Measurements from ENCODE around the gene SMIM15.

SMIM15 gene

GRCh38 chr5:61200582-61201155 lies 38.4 kb upstream of the SMIM15 start:
- TF ChIP-seq, protein P1, sequence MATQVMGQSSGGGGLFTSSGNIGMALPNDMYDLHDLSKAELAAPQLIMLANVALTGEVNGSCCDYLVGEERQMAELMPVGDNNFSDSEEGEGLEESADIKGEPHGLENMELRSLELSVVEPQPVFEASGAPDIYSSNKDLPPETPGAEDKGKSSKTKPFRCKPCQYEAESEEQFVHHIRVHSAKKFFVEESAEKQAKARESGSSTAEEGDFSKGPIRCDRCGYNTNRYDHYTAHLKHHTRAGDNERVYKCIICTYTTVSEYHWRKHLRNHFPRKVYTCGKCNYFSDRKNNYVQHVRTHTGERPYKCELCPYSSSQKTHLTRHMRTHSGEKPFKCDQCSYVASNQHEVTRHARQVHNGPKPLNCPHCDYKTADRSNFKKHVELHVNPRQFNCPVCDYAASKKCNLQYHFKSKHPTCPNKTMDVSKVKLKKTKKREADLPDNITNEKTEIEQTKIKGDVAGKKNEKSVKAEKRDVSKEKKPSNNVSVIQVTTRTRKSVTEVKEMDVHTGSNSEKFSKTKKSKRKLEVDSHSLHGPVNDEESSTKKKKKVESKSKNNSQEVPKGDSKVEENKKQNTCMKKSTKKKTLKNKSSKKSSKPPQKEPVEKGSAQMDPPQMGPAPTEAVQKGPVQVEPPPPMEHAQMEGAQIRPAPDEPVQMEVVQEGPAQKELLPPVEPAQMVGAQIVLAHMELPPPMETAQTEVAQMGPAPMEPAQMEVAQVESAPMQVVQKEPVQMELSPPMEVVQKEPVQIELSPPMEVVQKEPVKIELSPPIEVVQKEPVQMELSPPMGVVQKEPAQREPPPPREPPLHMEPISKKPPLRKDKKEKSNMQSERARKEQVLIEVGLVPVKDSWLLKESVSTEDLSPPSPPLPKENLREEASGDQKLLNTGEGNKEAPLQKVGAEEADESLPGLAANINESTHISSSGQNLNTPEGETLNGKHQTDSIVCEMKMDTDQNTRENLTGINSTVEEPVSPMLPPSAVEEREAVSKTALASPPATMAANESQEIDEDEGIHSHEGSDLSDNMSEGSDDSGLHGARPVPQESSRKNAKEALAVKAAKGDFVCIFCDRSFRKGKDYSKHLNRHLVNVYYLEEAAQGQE (IDR thresholded peaks at IDR 0.05; ENCODE audit: insufficient read depth in 1 of 2, low read depth in 2 of 2, low read length in 2 of 2), result no peak
- TF ChIP-seq POLR2AphosphoS5 (IDR thresholded peaks at IDR 0.05; ENCODE audit: low read depth, low read length), result no peak
- TF ChIP-seq TAF1 (IDR thresholded peaks at IDR 0.05; ENCODE audit: borderline replicate concordance, insufficient read depth, low read length), result no peak
- no peak for TF ChIP-seq SIN3A (IDR thresholded peaks at IDR 0.05; ENCODE audit: borderline replicate concordance, insufficient read depth, low read length)
- no peak for TF ChIP-seq FOXP2 (optimal IDR thresholded peaks at IDR 0.05; ENCODE audit: borderline replicate concordance, extremely low read depth, extremely low read length, insufficient read depth)

GRCh38 chr5:61198606-61199005 lies 36.3 kb upstream of the SMIM15 start:
- TF ChIP-seq, protein P1 (IDR thresholded peaks at IDR 0.05; ENCODE audit: insufficient read depth in 1 of 2, low read depth in 2 of 2, low read length in 2 of 2), result no peak

DNA sequence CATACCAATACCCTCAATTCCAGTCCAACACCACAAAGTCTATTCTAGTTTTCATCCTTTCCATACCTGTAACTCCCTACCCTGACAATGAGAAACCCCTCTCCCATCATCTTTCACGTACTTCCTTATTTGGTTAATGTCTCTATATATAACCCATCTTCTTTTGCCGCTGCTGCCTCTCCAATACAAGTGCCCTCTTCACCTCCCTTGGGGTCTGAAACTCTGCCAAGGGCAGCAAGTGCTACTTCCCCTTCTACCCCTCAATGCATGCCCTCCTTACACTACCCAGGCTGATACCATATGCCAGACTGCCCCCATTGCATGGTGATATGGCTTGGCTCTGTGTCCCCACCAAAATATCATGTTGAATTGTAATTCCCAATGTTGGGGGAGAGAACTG lies 24.4 kb upstream of the SMIM15 start:
- no peak for TF ChIP-seq TAF1 (IDR thresholded peaks at IDR 0.05; ENCODE audit: borderline replicate concordance, insufficient read depth, low read length)
- TF ChIP-seq SIN3A (IDR thresholded peaks at IDR 0.05; ENCODE audit: borderline replicate concordance, insufficient read depth, low read length), result no peak

- TF ChIP-seq TAF1 (IDR thresholded peaks at IDR 0.05; ENCODE audit: borderline replicate concordance, insufficient read depth, low read length), result no peak
- no peak for TF ChIP-seq SIN3A (IDR thresholded peaks at IDR 0.05; ENCODE audit: borderline replicate concordance, insufficient read depth, low read length)
- TF ChIP-seq POLR2AphosphoS5 (IDR thresholded peaks at IDR 0.05; ENCODE audit: low read depth, low read length), result no peak
- TF ChIP-seq FOXP2 (optimal IDR thresholded peaks at IDR 0.05; ENCODE audit: borderline replicate concordance, extremely low read depth, extremely low read length, insufficient read depth), result no peak
- TF ChIP-seq, protein P1 (IDR thresholded peaks at IDR 0.05; ENCODE audit: insufficient read depth in 1 of 2, low read depth in 2 of 2, low read length in 2 of 2), result no peak
These were observed 22.4 kb upstream of the SMIM15 start for GRCh38 chr5:61184708-61185107.

DNA sequence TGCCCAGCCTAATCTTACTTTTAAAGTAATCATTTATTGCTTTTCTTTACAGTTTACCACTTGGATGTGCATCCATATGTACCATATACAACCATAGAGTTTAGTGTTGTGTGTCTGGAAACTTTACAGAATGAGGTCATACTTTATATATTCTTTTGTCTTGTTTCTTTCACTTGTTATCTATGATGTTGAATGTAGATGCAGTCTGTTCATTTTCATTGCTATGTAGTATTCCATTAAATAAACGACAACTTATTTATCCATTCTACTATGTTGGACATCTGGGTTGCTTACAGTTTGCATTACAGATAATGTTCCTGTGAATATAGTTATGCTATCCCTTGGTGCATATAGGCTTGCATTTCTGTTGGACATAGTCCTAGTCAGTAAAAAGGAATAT lies 21.3 kb upstream of the SMIM15 start:
- TF ChIP-seq SIN3A (IDR thresholded peaks at IDR 0.05; ENCODE audit: borderline replicate concordance, insufficient read depth, low read length) (no peak), FOXP2 (optimal IDR thresholded peaks at IDR 0.05; ENCODE audit: borderline replicate concordance, extremely low read depth, extremely low read length, insufficient read depth) (no peak), POLR2AphosphoS5 (IDR thresholded peaks at IDR 0.05; ENCODE audit: low read depth, low read length) (no peak), TAF1 (IDR thresholded peaks at IDR 0.05; ENCODE audit: borderline replicate concordance, insufficient read depth, low read length) (no peak)
- TF ChIP-seq, protein P1 (IDR thresholded peaks at IDR 0.05; ENCODE audit: insufficient read depth in 1 of 2, low read depth in 2 of 2, low read length in 2 of 2), result no peak
